Occipital lobe (tissue), 2 donors: ENCODE measurements around the gene B4GALNT3. TPM values are rescaled to one million over a fixed set of nuclear protein-coding genes. Genes with fewer than 3 reads are reported as not detected.
"Not testable (repeated sequence)": the region's sequence is repeated elsewhere in the genome, so short reads cannot be mapped to it uniquely, and the experiment has no call there.

Experiments used
- DNase-seq: peaks from one replicate; lab custom pipeline; 2025; lab: John Stamatoyannopoulos, UW
- total RNA-seq: library from RNA; depleted of rRNA; stranded (reverse); fragments of >200 nt; gene quantifications from one replicate; pipeline ENCODE4 v1.2.3, GENCODE V29; 2014

The B4GALNT3 gene
- total RNA-seq, 1 donor from 2014 or later = 2.2 TPM

- DNase-seq = no peak
Measured at GRCh38 chr12:574475-575128, 114.9 kb downstream of the B4GALNT3 start.

- DNase-seq = no peak
Measured at GRCh38 chr12:575129-575502, 115.4 kb downstream of the B4GALNT3 start.

- peak; percentile 54 for DNase-seq
Measured at GRCh38 chr12:575948-576614, 116.3 kb downstream of the B4GALNT3 start.

GRCh38 chr12:576615-577110 is 116.9 kb downstream of the B4GALNT3 start:
- DNase-seq = no peak

- not testable (repeated sequence) for DNase-seq
Measured at GRCh38 chr12:577994-578747, 118.4 kb downstream of the B4GALNT3 start.

- DNase-seq = no peak
Measured at GRCh38 chr12:578748-579419, 119.1 kb downstream of the B4GALNT3 start.

GRCh38 chr12:579420-580110 is 119.8 kb downstream of the B4GALNT3 start:
- DNase-seq = no peak

GRCh38 chr12:580813-581212 is 121.1 kb downstream of the B4GALNT3 start:
- no peak for DNase-seq

GRCh38 chr12:581321-581720 is 121.6 kb downstream of the B4GALNT3 start:
- DNase-seq = no peak

- DNase-seq = no peak
Measured at GRCh38 chr12:581746-582145, 122.0 kb downstream of the B4GALNT3 start.

GRCh38 chr12:583251-583869 is 123.6 kb downstream of the B4GALNT3 start:
- no peak for DNase-seq

GRCh38 chr12:585062-586061 is 125.6 kb downstream of the B4GALNT3 start:
- no peak for DNase-seq

GRCh38 chr12:586318-587071 is 126.8 kb downstream of the B4GALNT3 start:
- DNase-seq = no peak

GRCh38 chr12:587132-588023 is 127.6 kb downstream of the B4GALNT3 start:
- DNase-seq = no peak

- DNase-seq = no peak
Measured at GRCh38 chr12:588024-588322, 128.2 kb downstream of the B4GALNT3 start.

- no peak for DNase-seq
Measured at GRCh38 chr12:588646-589045, 128.9 kb downstream of the B4GALNT3 start.

GRCh38 chr12:590206-590750 is 130.5 kb downstream of the B4GALNT3 start:
- DNase-seq = no peak
